Panc1 (cell line): Measurements from ENCODE around the gene SPSB3. TPM values are rescaled to one million over a fixed set of nuclear protein-coding genes. Genes with fewer than 3 reads are reported as not detected.

Source experiments
- ATAC-seq: fragments of 200-7000 bp; cut with Tn5 transposase; 2 replicates; pipeline ENCODE4 v1.9.1; 2020; ENCODE audit warnings: mild to moderate bottlenecking, moderate library complexity
- BruUV-seq: library from RNA; stranded (reverse); fragments of 400-500 nt; replicated peaks from 2 replicates; lab custom pipeline; 2021; lab: Mats Ljungman, UMichigan
- CTCF ChIA-PET: fragments of 300-600 bp; sonication (Branson Sonifier 250); formaldehyde crosslinking; loops from one replicate; lab custom pipeline; 2022; ENCODE audit warnings: antibody characterized with exemption; lab: Charles Lee
- POLR2A ChIA-PET: fragments of 300-600 bp; sonication (Branson Sonifier 250); formaldehyde crosslinking; loops from one replicate; lab custom pipeline; 2022; ENCODE audit warnings: antibody characterized with exemption; lab: Charles Lee
- DNase-seq: peaks from one replicate; pipeline ENCODE4 v3.0.0-alpha.2; 2010; ENCODE audit warnings: low read depth, low spot score
- H3K27ac ChIP-seq: 2 replicates; pipeline ENCODE4 v1.5.1; 2011; ENCODE audit warnings: mild to moderate bottlenecking, low read length, inconsistent platforms
- H3K27me3 ChIP-seq: fragments of 200-500 bp; sonication (Bioruptor generic); 2 replicates; pipeline ENCODE4 v1.6.0; 2014; ENCODE audit warnings: low read length, inconsistent platforms; ENCODE audit not compliant: control insufficient read depth, insufficient read depth
- H3K36me3 ChIP-seq: fragments of 200-500 bp; sonication (Bioruptor generic); 2 replicates; pipeline ENCODE4 v1.5.1; 2014; ENCODE audit warnings: inconsistent platforms, mild to moderate bottlenecking, low read length, moderate library complexity; ENCODE audit not compliant: control insufficient read depth, insufficient read depth
- H3K4me1 ChIP-seq: 2 replicates; pipeline ENCODE4 v1.5.1; 2011; ENCODE audit warnings: inconsistent platforms, mild to moderate bottlenecking, low read length, moderate library complexity; ENCODE audit not compliant: control insufficient read depth, insufficient read depth
- H3K4me3 ChIP-seq, 2 experiments: 2 replicates each; pipeline ENCODE4 v1.5.1; 2011 to 2012; ENCODE audit warnings: low read depth in 2 of 2, low read length in 2 of 2, mild to moderate bottlenecking in 2 of 2, inconsistent platforms in 1 of 2, moderate library complexity in 1 of 2
- H3K9me3 ChIP-seq: fragments of 200-500 bp; sonication (Bioruptor generic); 2 replicates; pipeline ENCODE4 v1.5.1; 2014; ENCODE audit warnings: low read depth, mild to moderate bottlenecking, inconsistent platforms, low read length, moderate library complexity; ENCODE audit not compliant: control insufficient read depth, insufficient read depth
- POLR2AphosphoS5 ChIP-seq: IDR thresholded peaks from 2 replicates; pipeline ENCODE4 v1.6.1; 2012; ENCODE audit warnings: mild to moderate bottlenecking, low read depth, low read length, moderate library complexity
- SIN3A ChIP-seq: IDR thresholded peaks from 2 replicates; pipeline ENCODE4 v1.6.1; 2012; ENCODE audit warnings: low read depth, mild to moderate bottlenecking, low read length, moderate library complexity, borderline replicate concordance; ENCODE audit not compliant: insufficient read depth
- TCF7L2 ChIP-seq: IDR thresholded peaks from 2 replicates; pipeline ENCODE4 v1.6.1; 2011; ENCODE audit warnings: mild to moderate bottlenecking, low read depth, low read length, inconsistent platforms
- in situ Hi-C: cut with HindIII; loops from 2 replicates; pipeline ENCODE4 v1.10.0; 2016; ENCODE audit warnings: low sequenced_read_pairs, low pct_unique_long_range_greater_than_20kb
- intact Hi-C: fragments of 100-400 bp; cut with micrococcal nuclease; formaldehyde crosslinking; loops from one replicate; pipeline ENCODE4 v1.10.0; 2022; ENCODE audit not compliant: unreplicated experiment
- total RNA-seq: library from RNA; stranded (reverse); gene quantifications from one replicate; pipeline ENCODE4 v1.2.1, GENCODE V29; 2021; ENCODE audit not compliant: unreplicated experiment
- TF ChIP-seq, protein P1 (sequence below), 2 experiments: IDR thresholded peaks; 2 replicates each; pipeline ENCODE4 v1.6.1; 2011 to 2012; ENCODE audit warnings: low read depth in 2 of 2, control low read depth in 1 of 2, low read length in 1 of 2, mild to moderate bottlenecking in 1 of 2, moderate library complexity in 1 of 2; ENCODE audit not compliant: insufficient read depth in 1 of 2
- TF ChIP-seq, protein P2 (sequence below): fragments of 450-650 bp; IDR thresholded peaks from 2 replicates; pipeline ENCODE4 v1.5.1; 2017; ENCODE audit warnings: mild to moderate bottlenecking

The SPSB3 gene
- total RNA-seq, 1 experiment from 2014 or later = 23.0 TPM

DNA sequence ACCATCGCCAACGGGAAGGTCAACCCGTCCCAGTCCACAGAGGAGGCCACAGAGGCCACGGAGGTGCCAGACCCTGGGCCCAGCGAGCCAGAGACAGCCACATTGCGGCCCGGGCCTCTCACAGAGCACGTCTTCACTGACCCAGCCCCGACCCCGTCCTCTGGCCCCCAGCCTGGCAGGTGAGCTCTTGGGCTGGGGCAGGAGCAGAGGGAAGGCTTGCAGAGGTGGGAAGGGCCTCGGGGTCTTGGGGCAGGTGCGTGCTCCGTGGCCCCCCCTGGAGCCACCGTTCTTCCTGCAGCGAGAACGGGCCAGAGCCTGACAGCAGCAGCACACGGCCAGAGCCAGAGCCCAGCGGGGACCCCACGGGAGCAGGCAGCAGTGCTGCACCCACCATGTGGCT lies 16.1 kb downstream of the SPSB3 start:
- CTCF ChIA-PET = no interaction called here

DNA sequence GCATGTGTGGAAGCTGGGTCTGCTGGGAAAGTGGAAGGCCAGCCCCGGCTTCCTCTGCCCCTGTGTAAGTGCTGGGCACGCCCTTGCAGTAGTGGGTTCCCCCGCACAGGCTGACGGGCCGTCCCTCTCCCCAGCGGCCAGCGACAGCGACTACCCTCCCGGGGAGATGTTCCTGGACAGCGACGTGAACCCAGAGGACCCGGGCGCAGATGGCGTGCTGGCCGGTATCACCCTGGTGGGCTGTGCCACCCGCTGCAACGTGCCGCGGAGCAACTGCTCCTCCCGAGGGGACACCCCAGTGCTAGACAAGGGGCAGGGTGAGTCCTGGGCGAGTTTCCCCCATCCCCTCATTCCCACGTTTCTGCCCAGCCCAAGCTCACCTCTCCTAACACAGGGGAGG lies 16.5 kb downstream of the SPSB3 start:
- no peaks in the 10 kb centered on the region for H3K9me3 ChIP-seq
- intact Hi-C loops = no loop called here
- no TSS peak for BruUV-seq
- in situ Hi-C loops = no loop called here
- ChIA-PET CTCF (no interaction called here), POLR2A (no interaction called here)
- DNase-seq (no peak), ATAC-seq (no peak)
- H3K27me3 ChIP-seq = no peaks in the 10 kb centered on the region
- H3K27ac ChIP-seq = no peak overlapping the region
- TF ChIP-seq, protein P1, sequence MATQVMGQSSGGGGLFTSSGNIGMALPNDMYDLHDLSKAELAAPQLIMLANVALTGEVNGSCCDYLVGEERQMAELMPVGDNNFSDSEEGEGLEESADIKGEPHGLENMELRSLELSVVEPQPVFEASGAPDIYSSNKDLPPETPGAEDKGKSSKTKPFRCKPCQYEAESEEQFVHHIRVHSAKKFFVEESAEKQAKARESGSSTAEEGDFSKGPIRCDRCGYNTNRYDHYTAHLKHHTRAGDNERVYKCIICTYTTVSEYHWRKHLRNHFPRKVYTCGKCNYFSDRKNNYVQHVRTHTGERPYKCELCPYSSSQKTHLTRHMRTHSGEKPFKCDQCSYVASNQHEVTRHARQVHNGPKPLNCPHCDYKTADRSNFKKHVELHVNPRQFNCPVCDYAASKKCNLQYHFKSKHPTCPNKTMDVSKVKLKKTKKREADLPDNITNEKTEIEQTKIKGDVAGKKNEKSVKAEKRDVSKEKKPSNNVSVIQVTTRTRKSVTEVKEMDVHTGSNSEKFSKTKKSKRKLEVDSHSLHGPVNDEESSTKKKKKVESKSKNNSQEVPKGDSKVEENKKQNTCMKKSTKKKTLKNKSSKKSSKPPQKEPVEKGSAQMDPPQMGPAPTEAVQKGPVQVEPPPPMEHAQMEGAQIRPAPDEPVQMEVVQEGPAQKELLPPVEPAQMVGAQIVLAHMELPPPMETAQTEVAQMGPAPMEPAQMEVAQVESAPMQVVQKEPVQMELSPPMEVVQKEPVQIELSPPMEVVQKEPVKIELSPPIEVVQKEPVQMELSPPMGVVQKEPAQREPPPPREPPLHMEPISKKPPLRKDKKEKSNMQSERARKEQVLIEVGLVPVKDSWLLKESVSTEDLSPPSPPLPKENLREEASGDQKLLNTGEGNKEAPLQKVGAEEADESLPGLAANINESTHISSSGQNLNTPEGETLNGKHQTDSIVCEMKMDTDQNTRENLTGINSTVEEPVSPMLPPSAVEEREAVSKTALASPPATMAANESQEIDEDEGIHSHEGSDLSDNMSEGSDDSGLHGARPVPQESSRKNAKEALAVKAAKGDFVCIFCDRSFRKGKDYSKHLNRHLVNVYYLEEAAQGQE (IDR thresholded peaks at IDR 0.05; ENCODE audit: insufficient read depth in 1 of 2, low read depth in 2 of 2, low read length in 1 of 2) = no peak
- TF ChIP-seq, protein P2, sequence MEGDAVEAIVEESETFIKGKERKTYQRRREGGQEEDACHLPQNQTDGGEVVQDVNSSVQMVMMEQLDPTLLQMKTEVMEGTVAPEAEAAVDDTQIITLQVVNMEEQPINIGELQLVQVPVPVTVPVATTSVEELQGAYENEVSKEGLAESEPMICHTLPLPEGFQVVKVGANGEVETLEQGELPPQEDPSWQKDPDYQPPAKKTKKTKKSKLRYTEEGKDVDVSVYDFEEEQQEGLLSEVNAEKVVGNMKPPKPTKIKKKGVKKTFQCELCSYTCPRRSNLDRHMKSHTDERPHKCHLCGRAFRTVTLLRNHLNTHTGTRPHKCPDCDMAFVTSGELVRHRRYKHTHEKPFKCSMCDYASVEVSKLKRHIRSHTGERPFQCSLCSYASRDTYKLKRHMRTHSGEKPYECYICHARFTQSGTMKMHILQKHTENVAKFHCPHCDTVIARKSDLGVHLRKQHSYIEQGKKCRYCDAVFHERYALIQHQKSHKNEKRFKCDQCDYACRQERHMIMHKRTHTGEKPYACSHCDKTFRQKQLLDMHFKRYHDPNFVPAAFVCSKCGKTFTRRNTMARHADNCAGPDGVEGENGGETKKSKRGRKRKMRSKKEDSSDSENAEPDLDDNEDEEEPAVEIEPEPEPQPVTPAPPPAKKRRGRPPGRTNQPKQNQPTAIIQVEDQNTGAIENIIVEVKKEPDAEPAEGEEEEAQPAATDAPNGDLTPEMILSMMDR = no peak
- TF ChIP-seq TCF7L2 (no peak), SIN3A (no peak), POLR2AphosphoS5 (no peak)
- H3K4me3 ChIP-seq = no peak overlapping the region
- no peaks in the 10 kb centered on the region; the same call in 1 of the 2 replicates for H3K36me3 ChIP-seq
- peaks cover 14% of the 10 kb centered on the region for H3K4me1 ChIP-seq

More for the DNA sequence above, 16.1 kb downstream of the SPSB3 start:
- Histone ChIP-seq H3K36me3 (no peaks in the 10 kb centered on the region; the same call in 1 of the 2 replicates), H3K27ac (no peak overlapping the region), H3K4me3 (no peak overlapping the region), H3K9me3 (no peaks in the 10 kb centered on the region), H3K27me3 (no peaks in the 10 kb centered on the region), H3K4me1 (peaks cover 14% of the 10 kb centered on the region)
- no peak for DNase-seq
- intact Hi-C loops = no loop called here
- no peak for TF ChIP-seq TCF7L2
- TF ChIP-seq, protein P1 (IDR thresholded peaks at IDR 0.05; ENCODE audit: insufficient read depth in 1 of 2, low read depth in 2 of 2, low read length in 1 of 2) = no peak
- TF ChIP-seq, protein P2 = no peak
- TF ChIP-seq POLR2AphosphoS5 = no peak
- TF ChIP-seq SIN3A = no peak
- no peak for ATAC-seq
- in situ Hi-C loops = no loop called here
- BruUV-seq = no TSS peak
- POLR2A ChIA-PET = no interaction called here
